ENCODE results near the gene URI1. TPM values are rescaled to one million over a fixed set of nuclear protein-coding genes. Genes with fewer than 3 reads are reported as not detected.

URI1 gene
- total RNA-seq, result 10 to 100 TPM; 23.3 to 56.7 (median 40.3) TPM

DNA sequence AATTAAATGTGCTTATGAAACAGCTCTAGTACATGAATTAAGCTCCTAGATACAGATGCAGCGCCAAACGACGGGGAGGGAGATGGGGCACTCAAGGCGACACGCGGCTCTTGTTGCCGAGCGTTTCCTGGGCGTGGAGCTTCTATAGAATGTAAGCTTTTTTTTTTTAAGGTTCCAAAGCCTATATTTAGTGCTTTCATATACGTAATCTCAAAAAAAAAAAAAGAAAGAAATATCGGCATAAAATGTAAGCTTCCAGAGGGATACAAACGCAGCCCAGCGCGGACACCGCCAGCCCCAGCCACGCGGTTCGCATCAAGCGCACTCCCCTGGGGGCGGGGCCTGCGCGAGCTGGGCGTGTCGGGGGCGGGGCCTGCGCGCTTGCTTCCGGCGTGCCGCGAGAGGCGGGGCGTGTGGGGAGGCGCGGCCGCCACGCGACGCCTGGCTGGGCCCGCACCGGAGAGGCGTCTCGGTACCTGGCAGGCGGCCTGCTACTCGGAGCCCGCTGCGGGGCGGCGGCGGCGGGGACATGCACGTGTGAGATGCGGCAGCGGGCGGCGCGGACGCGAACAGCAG lies at the start of gene URI1:
TSS of gene URI1 (plus strand) at position 412 of the 576 bp plus-strand sequence. CDS start 309 bp downstream, outside the sequence.
- peaks cover 24 to 35% (median 26%) of the 10 kb centered on the region in 4 donors for H3K4me1 ChIP-seq
- 0 to 1% methylated on average over 20 to 57 of the region's 59 CpGs for WGBS, 2 donors
- peak; percentile 97 to 99 for ATAC-seq (ENCODE audit: low FRiP score in 2 of 2)
- H3K36me3 ChIP-seq, result no peaks in the 10 kb centered on the region
- H3K27ac ChIP-seq, result peak within 1 kb of the TSS; percentile 64 to 78 (median 72)
- H3K4me3 ChIP-seq, result peak within 1 kb of the TSS; percentile 71 to 96 (median 78)
- H3K27me3 ChIP-seq, result no peaks in the 10 kb centered on the region
- H3K9me3 ChIP-seq, result no peaks in the 10 kb centered on the region
- peak; percentile 90 to 100 for DNase-seq
- peak; percentile 30 to 61 for TF ChIP-seq POLR2AphosphoS5 (IDR thresholded peaks at IDR 0.05)
- peak in 1 of 4 donors; percentile 75 for TF ChIP-seq POLR2A (IDR thresholded peaks at IDR 0.05)
- TF ChIP-seq, protein P1, sequence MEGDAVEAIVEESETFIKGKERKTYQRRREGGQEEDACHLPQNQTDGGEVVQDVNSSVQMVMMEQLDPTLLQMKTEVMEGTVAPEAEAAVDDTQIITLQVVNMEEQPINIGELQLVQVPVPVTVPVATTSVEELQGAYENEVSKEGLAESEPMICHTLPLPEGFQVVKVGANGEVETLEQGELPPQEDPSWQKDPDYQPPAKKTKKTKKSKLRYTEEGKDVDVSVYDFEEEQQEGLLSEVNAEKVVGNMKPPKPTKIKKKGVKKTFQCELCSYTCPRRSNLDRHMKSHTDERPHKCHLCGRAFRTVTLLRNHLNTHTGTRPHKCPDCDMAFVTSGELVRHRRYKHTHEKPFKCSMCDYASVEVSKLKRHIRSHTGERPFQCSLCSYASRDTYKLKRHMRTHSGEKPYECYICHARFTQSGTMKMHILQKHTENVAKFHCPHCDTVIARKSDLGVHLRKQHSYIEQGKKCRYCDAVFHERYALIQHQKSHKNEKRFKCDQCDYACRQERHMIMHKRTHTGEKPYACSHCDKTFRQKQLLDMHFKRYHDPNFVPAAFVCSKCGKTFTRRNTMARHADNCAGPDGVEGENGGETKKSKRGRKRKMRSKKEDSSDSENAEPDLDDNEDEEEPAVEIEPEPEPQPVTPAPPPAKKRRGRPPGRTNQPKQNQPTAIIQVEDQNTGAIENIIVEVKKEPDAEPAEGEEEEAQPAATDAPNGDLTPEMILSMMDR (IDR thresholded peaks at IDR 0.05), result no peak

GRCh38 chr19:29893606-29894284 lies 48.3 kb upstream of the URI1 start:
- WGBS, 2 donors, result 54 to 64% methylated on average over 11 of the region's 11 CpGs
- Histone ChIP-seq H3K9me3 (no peaks in the 10 kb centered on the region), H3K4me1 (no peaks in the 10 kb centered on the region), H3K27ac (no peak overlapping the region), H3K4me3 (no peak overlapping the region), H3K27me3 (no peaks in the 10 kb centered on the region), H3K36me3 (no peaks in the 10 kb centered on the region)
- peak in 1 of 2 donors; percentile 57 for ATAC-seq (ENCODE audit: low FRiP score in 2 of 2)
- TF ChIP-seq EP300 (IDR thresholded peaks at IDR 0.05) (no peak), POLR2AphosphoS5 (IDR thresholded peaks at IDR 0.05) (no peak), POLR2A (IDR thresholded peaks at IDR 0.05) (no peak)
- TF ChIP-seq, protein P1 (IDR thresholded peaks at IDR 0.05), result no peak
- DNase-seq, result no peak

- Histone ChIP-seq H3K9me3 (no peaks in the 10 kb centered on the region), H3K27me3 (no peaks in the 10 kb centered on the region), H3K36me3 (no peaks in the 10 kb centered on the region), H3K4me1 (no peaks in the 10 kb centered on the region), H3K27ac (no peak overlapping the region), H3K4me3 (no peak overlapping the region)
- DNase-seq (no peak), ATAC-seq (ENCODE audit: low FRiP score in 2 of 2) (no peak)
- WGBS, 2 donors, result 45 to 59% methylated on average over 6 of the region's 6 CpGs
- TF ChIP-seq, protein P1 (IDR thresholded peaks at IDR 0.05), result no peak
- no peak for TF ChIP-seq POLR2AphosphoS5 (IDR thresholded peaks at IDR 0.05)
- TF ChIP-seq EP300 (IDR thresholded peaks at IDR 0.05), result no peak
- no peak for TF ChIP-seq POLR2A (IDR thresholded peaks at IDR 0.05)
Measured at GRCh38 chr19:29896802-29897201, 45.2 kb upstream of the URI1 start.

DNA sequence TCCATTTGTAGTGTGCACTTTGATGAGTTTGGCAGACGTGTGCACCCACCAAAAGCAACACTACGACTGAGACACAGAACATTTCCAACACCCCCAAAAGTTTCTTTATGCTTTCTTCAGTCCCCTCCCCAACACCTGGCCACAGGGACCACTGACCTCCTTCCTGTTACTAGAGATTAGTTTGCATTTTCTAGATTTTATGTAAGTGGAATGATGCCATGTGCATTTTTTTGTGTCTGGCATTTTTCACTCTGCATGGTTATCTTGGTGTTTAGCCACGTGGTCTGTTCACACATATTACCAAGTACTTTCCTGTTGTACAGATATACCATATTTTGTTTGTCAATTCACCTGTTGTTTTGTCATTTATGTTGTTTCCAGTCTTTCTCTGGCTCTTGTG lies 44.6 kb upstream of the URI1 start:
- WGBS, 2 donors, result 62% methylated on average over 3 of the region's 3 CpGs
- TF ChIP-seq EP300 (IDR thresholded peaks at IDR 0.05), result no peak
- no peak for TF ChIP-seq POLR2A (IDR thresholded peaks at IDR 0.05)
- TF ChIP-seq POLR2AphosphoS5 (IDR thresholded peaks at IDR 0.05), result no peak
- TF ChIP-seq, protein P1 (IDR thresholded peaks at IDR 0.05), result no peak
- Histone ChIP-seq H3K4me1 (no peaks in the 10 kb centered on the region), H3K27me3 (no peaks in the 10 kb centered on the region), H3K9me3 (no peaks in the 10 kb centered on the region), H3K36me3 (no peaks in the 10 kb centered on the region), H3K4me3 (no peak overlapping the region), H3K27ac (no peak overlapping the region)
- DNase-seq, result no peak
- ATAC-seq (ENCODE audit: low FRiP score in 2 of 2), result no peak
